Ectodermal cell (in vitro differentiated cells): ENCODE results near the gene PTPRN2.

Experiments used
- H3K27ac ChIP-seq: 2 replicates; pipeline ENCODE4 v1.7.0; 2013; ENCODE audit warnings: mild to moderate bottlenecking, low read depth, low read length; ENCODE audit not compliant: insufficient read depth, poor library complexity, severe bottlenecking
- H3K27me3 ChIP-seq: 2 replicates; pipeline ENCODE4 v1.7.0; 2013; ENCODE audit warnings: mild to moderate bottlenecking, low read length; ENCODE audit not compliant: insufficient read depth, control insufficient read depth, poor library complexity, severe bottlenecking
- H3K36me3 ChIP-seq: one replicate; pipeline ENCODE4 v1.7.0; 2013; ENCODE audit warnings: low read length; ENCODE audit not compliant: control insufficient read depth, insufficient read depth
- H3K4me1 ChIP-seq: one replicate; pipeline ENCODE4 v1.7.0; 2013; ENCODE audit warnings: low read length; ENCODE audit not compliant: control insufficient read depth, insufficient read depth
- H3K4me3 ChIP-seq: 2 replicates; pipeline ENCODE4 v1.7.0; 2013; ENCODE audit warnings: low read depth, low read length, control low read depth; ENCODE audit not compliant: insufficient read depth
- H3K9me3 ChIP-seq: 2 replicates; pipeline ENCODE4 v1.7.0; 2013; ENCODE audit warnings: mild to moderate bottlenecking, low read length, moderate library complexity; ENCODE audit not compliant: control insufficient read depth
- WGBS, 2 experiments: methylation state at CpG; one replicate each; pipeline ENCODE4 v1.1.7; 2013; ENCODE audit warnings: missing lambda C conversion rate in 2 of 2; 5-methylcytosine and 5-hydroxymethylcytosine counted together

PTPRN2 gene

GRCh38 chr7:157615101-157615817 is 972.4 kb downstream of the PTPRN2 start:
- Histone ChIP-seq H3K27ac (no peak overlapping the region), H3K4me1 (no peaks in the 10 kb centered on the region), H3K4me3 (no peak overlapping the region), H3K9me3 (no peaks in the 10 kb centered on the region), H3K27me3 (peaks cover 10% of the 10 kb centered on the region), H3K36me3 (no peaks in the 10 kb centered on the region)
- 88 to 90% methylated on average over 36 of the region's 36 CpGs for WGBS, 2 experiments

GRCh38 chr7:157614457-157615020 is 973.1 kb downstream of the PTPRN2 start:
- no peak overlapping the region for H3K4me3 ChIP-seq
- peaks cover 10% of the 10 kb centered on the region for H3K27me3 ChIP-seq
- H3K27ac ChIP-seq, result no peak overlapping the region
- no peaks in the 10 kb centered on the region for H3K36me3 ChIP-seq
- WGBS, 2 experiments, result 85 to 86% methylated on average over 12 of the region's 12 CpGs
- no peaks in the 10 kb centered on the region for H3K9me3 ChIP-seq
- no peaks in the 10 kb centered on the region for H3K4me1 ChIP-seq

DNA sequence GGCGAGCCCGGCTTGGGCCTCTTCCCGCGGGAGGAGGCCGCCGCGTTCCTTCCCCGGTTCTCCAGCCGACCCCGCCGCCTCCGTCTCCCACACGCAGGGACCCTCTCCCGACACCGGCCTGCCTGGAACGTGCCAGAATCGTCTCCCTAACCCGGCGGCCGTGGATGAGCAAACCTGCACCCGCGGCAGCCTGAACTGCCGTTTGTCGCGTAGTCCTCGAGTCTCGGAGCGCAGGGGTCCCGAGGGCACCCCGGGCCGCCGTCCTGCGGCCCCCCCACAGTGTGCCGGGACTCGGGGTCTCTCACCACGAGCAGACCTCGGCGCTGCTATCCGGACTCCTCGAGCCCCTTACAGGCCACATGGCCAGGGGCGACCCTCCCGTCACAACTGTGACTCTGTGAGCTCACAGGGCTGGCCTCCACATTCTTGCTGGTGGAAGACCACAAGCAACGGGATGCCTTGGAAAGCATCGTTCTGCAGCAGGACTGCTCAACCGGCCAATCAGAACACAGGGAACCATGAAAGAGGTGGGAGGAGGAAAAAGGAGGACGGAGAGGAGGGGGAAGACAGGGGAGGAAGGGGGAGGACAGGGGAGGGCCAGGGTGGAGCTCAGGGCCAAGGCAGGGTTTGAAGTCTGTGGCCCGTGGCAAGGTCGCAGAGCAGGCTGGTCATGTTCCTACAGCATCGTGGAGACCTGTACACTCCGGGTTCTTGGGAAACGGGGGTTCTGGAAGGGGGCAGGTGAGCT is 973.9 kb downstream of the PTPRN2 start:
- H3K36me3 ChIP-seq, result no peaks in the 10 kb centered on the region
- no peaks in the 10 kb centered on the region for H3K9me3 ChIP-seq
- peaks cover 10% of the 10 kb centered on the region for H3K27me3 ChIP-seq
- no peak overlapping the region for H3K27ac ChIP-seq
- H3K4me1 ChIP-seq, result no peaks in the 10 kb centered on the region
- WGBS, 2 experiments, result 81% methylated on average over 51 of the region's 51 CpGs
- H3K4me3 ChIP-seq, result no peak overlapping the region

DNA sequence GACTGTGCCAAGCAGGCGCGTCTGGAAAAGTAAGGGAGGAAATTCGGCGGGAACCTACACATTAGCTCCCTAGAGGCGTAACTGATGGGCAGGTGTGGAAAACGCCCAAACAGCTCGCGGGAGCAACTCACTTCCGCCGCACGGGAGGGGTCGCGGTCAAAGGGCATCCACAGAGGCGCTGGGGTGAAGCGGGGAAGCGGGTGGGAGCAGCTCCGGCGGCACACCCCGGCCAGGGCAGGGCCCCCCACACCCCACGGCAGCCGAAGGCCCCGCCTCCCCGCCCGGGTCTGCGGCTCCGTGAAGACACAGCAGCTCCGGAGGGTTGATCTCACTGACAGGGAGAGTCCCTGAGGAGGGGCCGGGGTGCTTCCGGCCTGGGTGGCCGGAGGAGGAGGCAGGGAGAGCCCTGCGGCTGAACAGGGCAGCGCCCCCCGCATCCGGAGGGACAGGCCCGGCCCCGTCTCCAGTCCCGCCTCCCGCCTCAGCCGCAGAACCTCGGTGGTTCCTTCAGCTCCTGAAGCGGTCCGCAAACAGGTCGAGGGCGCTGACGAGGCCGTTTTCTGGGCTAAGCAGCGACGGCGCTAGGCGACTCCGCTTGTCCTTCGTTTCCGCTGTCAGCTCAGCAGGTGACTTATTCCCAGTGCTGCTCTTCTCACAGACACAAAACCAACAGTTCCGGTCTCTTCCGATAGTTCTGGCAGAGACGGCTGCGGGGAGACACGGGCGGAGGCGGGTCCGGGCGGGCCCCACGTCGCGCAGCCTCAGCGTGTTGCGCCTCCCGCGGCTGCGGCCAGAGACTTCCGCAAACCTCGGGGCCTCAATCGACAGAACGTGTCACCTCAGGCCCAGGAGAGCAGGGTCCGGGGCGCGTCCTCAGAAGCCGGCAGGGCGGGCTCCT is 974.7 kb downstream of the PTPRN2 start:
- no peaks in the 10 kb centered on the region for H3K36me3 ChIP-seq
- H3K27me3 ChIP-seq, result peaks cover 10% of the 10 kb centered on the region
- H3K4me3 ChIP-seq, result no peak overlapping the region
- WGBS, 2 experiments, result 75 to 78% methylated on average over 79 of the region's 79 CpGs
- H3K27ac ChIP-seq, result no peak overlapping the region
- H3K9me3 ChIP-seq, result no peaks in the 10 kb centered on the region
- H3K4me1 ChIP-seq, result no peaks in the 10 kb centered on the region

DNA sequence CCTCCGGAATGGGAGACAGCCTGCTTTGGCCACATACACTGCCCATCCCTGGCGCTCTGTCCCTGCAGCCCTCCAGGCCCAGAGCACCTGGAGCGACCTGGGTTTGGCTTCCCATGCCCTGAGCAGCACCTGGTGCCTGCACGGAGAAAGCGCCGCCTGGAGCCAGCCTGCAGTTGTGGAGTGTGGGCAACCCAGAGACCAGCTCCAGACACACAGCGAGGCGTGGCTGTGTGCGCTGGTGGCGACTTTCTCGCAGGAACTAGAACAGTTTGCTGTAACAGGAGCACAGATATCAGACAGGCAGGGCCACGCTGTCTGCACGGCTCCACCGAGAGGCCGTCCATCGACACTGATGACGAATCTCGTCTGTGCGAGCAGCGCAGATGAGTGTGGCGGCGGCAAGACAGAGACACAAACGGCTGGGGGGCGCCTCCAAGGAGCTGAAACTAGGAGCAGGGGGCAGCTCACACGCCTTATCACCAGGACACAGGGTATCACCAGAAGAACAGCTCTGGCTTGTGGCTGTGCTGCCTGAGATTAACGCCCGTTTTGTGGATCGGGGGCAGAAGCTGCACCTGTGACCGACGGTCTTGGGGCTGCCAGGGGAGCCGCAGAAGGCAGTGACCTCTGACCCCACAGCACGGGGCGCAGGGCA is 975.5 kb downstream of the PTPRN2 start:
- Histone ChIP-seq H3K9me3 (no peaks in the 10 kb centered on the region), H3K36me3 (no peaks in the 10 kb centered on the region), H3K4me3 (no peak overlapping the region), H3K27me3 (peaks cover 10% of the 10 kb centered on the region), H3K27ac (no peak overlapping the region), H3K4me1 (no peaks in the 10 kb centered on the region)
- WGBS, 2 experiments, result 86 to 88% methylated on average over 33 of the region's 33 CpGs

- no peaks in the 10 kb centered on the region for H3K4me1 ChIP-seq
- H3K27me3 ChIP-seq, result peaks cover 10% of the 10 kb centered on the region
- H3K27ac ChIP-seq, result no peak overlapping the region
- no peaks in the 10 kb centered on the region for H3K9me3 ChIP-seq
- H3K4me3 ChIP-seq, result no peak overlapping the region
- no peaks in the 10 kb centered on the region for H3K36me3 ChIP-seq
- WGBS, 2 experiments, result 88% methylated on average over 18 of the region's 18 CpGs
These were observed 976.3 kb downstream of the PTPRN2 start for GRCh38 chr7:157611341-157611740.

- WGBS, 2 experiments, result 84% methylated on average over 17 of the region's 17 CpGs
- Histone ChIP-seq H3K4me1 (no peaks in the 10 kb centered on the region), H3K9me3 (peaks cover under 1% of the 10 kb centered on the region), H3K27ac (no peak overlapping the region), H3K4me3 (no peak overlapping the region), H3K27me3 (peaks cover 10% of the 10 kb centered on the region), H3K36me3 (no peaks in the 10 kb centered on the region)
These were observed 976.8 kb downstream of the PTPRN2 start for GRCh38 chr7:157610671-157611295.

GRCh38 chr7:157609932-157610640 is 977.5 kb downstream of the PTPRN2 start:
- Histone ChIP-seq H3K27ac (no peak overlapping the region), H3K9me3 (peaks cover 3% of the 10 kb centered on the region), H3K27me3 (peaks cover 10% of the 10 kb centered on the region), H3K4me1 (no peaks in the 10 kb centered on the region), H3K4me3 (no peak overlapping the region), H3K36me3 (no peaks in the 10 kb centered on the region)
- WGBS, 2 experiments, result 84 to 86% methylated on average over 22 of the region's 22 CpGs

GRCh38 chr7:157609516-157609915 is 978.1 kb downstream of the PTPRN2 start:
- Histone ChIP-seq H3K27ac (no peak overlapping the region), H3K4me3 (no peak overlapping the region), H3K27me3 (peaks cover 10% of the 10 kb centered on the region), H3K36me3 (no peaks in the 10 kb centered on the region), H3K4me1 (no peaks in the 10 kb centered on the region), H3K9me3 (peaks cover 3% of the 10 kb centered on the region)
- 88% methylated on average over 15 of the region's 15 CpGs for WGBS, 2 experiments
